CD4-positive, alpha-beta T cell treated with Interleukin-15 for 1 hour (primary cell): ENCODE measurements around the gene GPC5.
"Not testable (repeated sequence)": the region's sequence is repeated elsewhere in the genome, so short reads cannot be mapped to it uniquely, and the experiment has no call there.

Experiments used
- DNase-seq: peaks from one replicate; pipeline ENCODE4 v3.0.0-alpha.2; 2020

The GPC5 gene

GRCh38 chr13:92609376-92609775 is 1211.0 kb downstream of the GPC5 start:
- no peak for DNase-seq

DNA sequence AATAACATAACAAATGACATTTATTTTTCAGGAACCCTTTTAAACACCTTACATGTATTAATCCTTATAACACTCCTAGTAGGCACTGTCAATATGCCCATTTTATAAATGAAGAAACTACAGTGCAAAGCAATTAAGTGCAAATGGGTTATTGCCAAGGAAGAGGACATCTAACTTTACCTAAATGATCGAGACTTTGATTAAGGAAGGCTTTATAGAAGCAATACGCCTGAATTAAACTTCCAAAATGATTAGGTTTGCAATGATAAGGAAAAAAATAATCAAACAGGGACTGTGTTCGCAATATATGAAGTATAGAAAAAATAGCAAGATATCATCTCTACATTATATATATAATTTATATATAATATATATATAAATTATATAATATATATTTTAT is 1214.5 kb downstream of the GPC5 start:
- DNase-seq = no peak

- no peak for DNase-seq
Measured at GRCh38 chr13:92613921-92614320, 1215.5 kb downstream of the GPC5 start.

GRCh38 chr13:92621985-92622384 is 1223.6 kb downstream of the GPC5 start:
- DNase-seq = no peak

DNA sequence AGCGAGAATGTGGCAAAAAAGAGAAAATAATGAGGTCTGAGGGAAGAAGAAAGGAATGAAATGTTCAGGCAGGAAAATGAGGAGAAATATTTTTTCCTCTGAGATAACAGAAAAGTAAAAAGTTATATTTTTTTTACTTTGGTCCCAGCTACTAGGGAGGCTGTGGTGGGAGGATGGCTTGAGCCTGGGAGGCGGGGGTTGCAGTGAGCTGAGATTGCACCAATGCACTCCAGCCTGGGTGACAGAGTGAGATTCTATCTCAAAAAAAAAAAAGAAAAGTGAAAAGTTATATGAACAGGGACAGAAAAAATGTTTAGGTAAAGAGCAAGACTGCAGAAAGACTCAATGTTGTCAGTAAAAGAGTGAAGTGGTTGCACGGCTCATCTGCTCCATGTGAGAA is 1224.5 kb downstream of the GPC5 start:
- no peak for DNase-seq

- DNase-seq = no peak
Measured at GRCh38 chr13:92626274-92626673, 1227.9 kb downstream of the GPC5 start.

DNA sequence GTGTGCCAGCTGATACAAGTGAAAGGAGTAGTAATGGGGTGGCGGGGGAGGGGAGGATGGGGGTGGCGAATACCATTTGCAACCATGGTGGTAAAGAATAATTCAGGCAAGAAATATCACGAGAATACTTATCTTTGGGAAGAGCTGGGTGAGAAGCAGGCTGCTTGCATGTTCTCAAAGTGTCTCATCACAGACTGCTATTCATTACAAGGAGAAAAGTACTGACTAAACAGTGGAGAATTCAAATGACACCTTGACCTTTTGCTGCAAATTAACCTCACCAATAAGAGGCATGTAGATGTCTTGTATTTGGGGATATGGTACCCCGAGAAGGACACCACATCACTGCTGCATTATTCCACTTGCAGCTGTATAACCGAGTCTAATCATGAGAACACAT is 1242.5 kb downstream of the GPC5 start:
- no peak for DNase-seq

- DNase-seq = no peak
Measured at GRCh38 chr13:92649140-92649813, 1250.9 kb downstream of the GPC5 start.

- no peak for DNase-seq
Measured at GRCh38 chr13:92656103-92656502, 1257.7 kb downstream of the GPC5 start.

DNA sequence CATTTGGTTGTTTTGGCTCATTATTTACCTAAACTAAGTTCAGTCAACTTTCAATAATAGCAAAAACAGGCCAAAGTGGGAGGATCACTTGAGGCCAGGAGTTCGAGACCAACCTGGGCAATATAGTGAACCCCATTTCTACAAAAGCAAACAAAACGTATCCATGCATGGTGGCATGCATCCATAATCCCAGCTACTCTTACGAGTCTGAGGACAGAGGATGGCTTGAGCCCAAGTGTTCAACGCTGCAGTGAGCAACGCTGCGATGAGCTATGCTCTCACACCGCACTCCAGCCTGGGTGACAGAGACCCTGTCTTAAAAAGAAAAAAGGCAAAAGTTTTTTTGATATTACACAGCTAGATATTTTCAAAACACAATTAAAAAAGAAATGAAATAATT is 1258.2 kb downstream of the GPC5 start:
- no peak for DNase-seq

GRCh38 chr13:92657565-92657964 is 1259.1 kb downstream of the GPC5 start:
- no peak for DNase-seq

- no peak for DNase-seq
Measured at GRCh38 chr13:92658293-92658692, 1259.9 kb downstream of the GPC5 start.

- DNase-seq = no peak
Measured at GRCh38 chr13:92661406-92661805, 1263.0 kb downstream of the GPC5 start.

DNA sequence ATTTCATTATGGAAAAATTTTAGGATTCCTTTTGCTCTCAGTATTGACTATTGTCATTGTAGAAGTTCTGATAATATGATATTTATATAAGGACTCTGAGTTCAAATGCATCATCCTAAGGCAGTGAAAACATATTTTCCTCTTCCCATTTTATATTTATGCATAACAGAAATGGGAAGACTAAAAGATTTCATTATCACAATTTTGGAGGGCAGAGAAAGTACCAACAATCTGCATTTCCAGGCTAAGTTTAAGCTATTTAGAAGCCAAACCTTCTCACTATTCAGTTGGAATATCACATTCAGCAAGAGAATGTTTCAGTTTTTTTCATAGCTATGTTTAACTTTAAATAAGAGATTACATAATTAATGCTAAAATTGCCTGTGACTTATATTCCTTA is 1269.7 kb downstream of the GPC5 start:
- DNase-seq = no peak

DNA sequence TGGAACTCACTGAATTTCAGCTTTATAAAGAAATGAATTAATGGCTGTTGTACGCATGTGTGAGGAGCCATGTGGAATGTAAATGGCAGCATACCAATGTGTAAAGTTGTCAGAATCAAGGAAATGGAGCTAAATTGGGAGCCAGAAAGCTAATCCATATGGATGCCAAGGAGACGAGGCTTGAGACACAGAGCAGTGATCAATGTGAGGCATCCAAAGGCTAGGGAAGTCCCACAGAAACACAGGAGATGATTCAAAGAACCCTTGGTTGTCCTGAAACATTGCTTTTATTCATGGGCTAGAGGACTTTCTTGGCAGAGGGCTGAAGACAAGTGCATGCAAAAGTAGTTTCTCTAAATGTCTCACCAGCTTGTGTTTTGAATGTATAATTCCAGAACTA is 1271.7 kb downstream of the GPC5 start:
- no peak for DNase-seq

DNA sequence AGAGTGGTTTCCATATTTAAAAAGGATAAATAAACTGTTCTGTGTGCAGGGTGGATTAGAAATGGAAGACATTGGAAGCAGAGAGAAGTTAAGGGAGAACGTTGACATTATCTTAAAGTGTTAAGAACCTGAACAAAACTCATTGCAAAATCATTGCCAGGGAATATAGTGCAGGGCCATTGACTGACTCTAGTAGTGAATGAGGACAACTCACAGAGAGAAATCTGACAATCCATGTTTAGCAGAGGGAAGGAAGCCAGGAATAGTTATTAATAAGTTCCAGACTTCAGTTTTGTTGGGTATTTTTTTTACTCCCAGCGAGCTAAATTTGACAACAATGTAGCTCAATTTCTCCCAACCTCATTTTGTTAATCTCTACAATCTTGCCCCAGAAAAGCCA is 1273.4 kb downstream of the GPC5 start:
- DNase-seq = no peak

DNA sequence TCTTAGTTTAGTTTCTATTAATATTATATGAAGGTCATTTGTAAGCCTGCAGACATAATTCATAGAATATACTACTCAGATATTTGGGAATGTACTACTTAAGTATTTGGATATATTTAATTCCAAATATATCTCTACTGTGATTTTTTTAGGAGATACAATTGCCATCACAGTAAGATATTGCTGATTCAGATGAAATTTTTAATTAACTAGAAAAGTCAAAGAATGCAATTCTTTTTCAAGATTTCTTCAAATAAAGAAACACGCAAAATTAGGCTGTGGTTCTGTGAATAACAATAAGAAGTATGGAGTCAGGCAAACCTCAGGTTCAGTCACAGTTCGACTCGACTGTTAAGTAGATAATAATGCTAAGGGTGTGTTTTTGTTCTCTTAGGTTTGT is 1277.8 kb downstream of the GPC5 start:
- DNase-seq = no peak

- no peak for DNase-seq
Measured at GRCh38 chr13:92677571-92677970, 1279.2 kb downstream of the GPC5 start.

GRCh38 chr13:92679602-92680001 is 1281.2 kb downstream of the GPC5 start:
- no peak for DNase-seq

DNA sequence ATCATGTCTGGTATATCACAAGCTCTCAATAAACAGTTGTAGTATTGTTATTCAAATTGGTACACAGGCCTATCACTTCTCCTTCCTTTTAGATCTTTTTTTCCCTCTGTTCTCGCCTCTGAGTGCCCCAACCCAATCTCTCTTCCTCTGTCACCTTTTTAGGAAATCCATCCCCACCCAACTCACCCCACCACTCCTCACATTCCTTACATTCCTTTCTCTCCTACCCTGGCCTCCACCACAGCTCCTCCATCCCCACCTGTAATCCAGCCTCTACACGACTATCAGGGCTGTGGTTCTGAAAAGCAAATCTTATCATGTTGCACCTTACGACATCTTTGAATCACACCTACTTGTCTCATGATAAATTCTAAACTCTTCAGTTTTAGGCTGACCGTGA is 1282.8 kb downstream of the GPC5 start:
- no peak for DNase-seq

- no peak for DNase-seq
Measured at GRCh38 chr13:92682832-92683517, 1284.6 kb downstream of the GPC5 start.

- no peak for DNase-seq
Measured at GRCh38 chr13:92694047-92694446, 1295.6 kb downstream of the GPC5 start.

GRCh38 chr13:92695827-92696226 is 1297.4 kb downstream of the GPC5 start:
- not testable (repeated sequence) for DNase-seq

DNA sequence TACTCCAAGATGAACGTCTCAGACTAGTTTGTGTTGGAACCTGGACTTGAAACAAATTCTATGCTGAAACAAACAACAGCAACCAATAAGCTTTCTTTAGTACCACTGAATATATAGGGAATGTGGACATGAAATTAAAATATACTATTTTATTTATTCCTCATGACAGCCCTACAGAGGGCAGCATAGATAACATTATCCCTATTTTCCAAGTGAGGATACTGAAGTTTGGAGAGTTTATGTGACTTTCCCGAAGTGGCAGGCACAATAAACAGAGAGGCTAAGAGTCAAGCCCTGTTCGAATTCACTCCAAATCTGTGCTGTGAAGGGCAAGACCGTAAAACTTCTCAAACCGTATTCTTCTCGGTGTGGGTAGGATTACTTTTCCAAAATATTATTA is 1318.3 kb downstream of the GPC5 start:
- DNase-seq = no peak

- DNase-seq = no peak
Measured at GRCh38 chr13:92717857-92718256, 1319.4 kb downstream of the GPC5 start.
